BLaER1 treated with 17β-estradiol and CSF1 and Interleukin-3, amounts not matched to agents 10 nM and 100 nM (cell line): ENCODE data around the gene NT5DC3.

Experiments used
- H3K27ac ChIP-seq, 11 experiments: shearing (Covaris generic); formaldehyde crosslinking; 2 replicates each; pipeline ENCODE4 v1.8.1; 2022
- H3K27me3 ChIP-seq, 11 experiments: shearing (Covaris generic); formaldehyde crosslinking; 2 replicates each; pipeline ENCODE4 v1.8.1; 2022
- H3K36me3 ChIP-seq, 11 experiments: shearing (Covaris generic); formaldehyde crosslinking; 2 replicates each; pipeline ENCODE4 v1.8.1; 2022
- H3K4me1 ChIP-seq, 10 experiments: shearing (Covaris generic); formaldehyde crosslinking; 2 replicates each; pipeline ENCODE4 v1.8.1; 2022
- H3K4me2 ChIP-seq, 11 experiments: shearing (Covaris generic); formaldehyde crosslinking; 2 replicates each; pipeline ENCODE4 v1.8.1; 2022
- H3K4me3 ChIP-seq, 10 experiments: shearing (Covaris generic); formaldehyde crosslinking; 2 replicates each; pipeline ENCODE4 v1.8.1; 2022
- H3K9ac ChIP-seq, 11 experiments: shearing (Covaris generic); formaldehyde crosslinking; 2 replicates each; pipeline ENCODE4 v1.8.1; 2022
- H3K9me3 ChIP-seq, 11 experiments: shearing (Covaris generic); formaldehyde crosslinking; replicated peaks in 1 of 11; 2 replicates each; pipeline ENCODE4 v1.8.1; 2022
- H4K20me1 ChIP-seq, 11 experiments: shearing (Covaris generic); formaldehyde crosslinking; 2 replicates each; pipeline ENCODE4 v1.8.1; 2022
- Cebpa-rat ChIP-seq, 11 experiments: shearing (Covaris generic); IDR thresholded peaks; 2 replicates each; pipeline ENCODE4 v1.8.1; 2022

Gene NT5DC3

GRCh38 chr12:103783744-103784664 lies 57.0 kb downstream of the NT5DC3 start:
- H3K9me3 ChIP-seq: no peaks in the 10 kb centered on the region
- H3K27me3 ChIP-seq: no peaks in the 10 kb centered on the region
- no peak overlapping the region for H3K4me3 ChIP-seq
- H3K4me2 ChIP-seq: no peak overlapping the region
- no peak for TF ChIP-seq Cebpa-rat (IDR thresholded peaks at IDR 0.05)
- no peak overlapping the region for H3K9ac ChIP-seq
- H3K27ac ChIP-seq: no peak overlapping the region
- H3K36me3 ChIP-seq: peaks cover 8 to 84% (median 67%) of the 10 kb centered on the region in 11 experiments; a peak in 21 of 22 replicates
- no peaks in the 10 kb centered on the region for H4K20me1 ChIP-seq
- H3K4me1 ChIP-seq: no peaks in the 10 kb centered on the region

- H3K9me3 ChIP-seq: no peaks in the 10 kb centered on the region
- no peaks in the 10 kb centered on the region for H4K20me1 ChIP-seq
- peaks cover 12 to 92% (median 79%) of the 10 kb centered on the region in 11 experiments for H3K36me3 ChIP-seq
- no peak for TF ChIP-seq Cebpa-rat (IDR thresholded peaks at IDR 0.05)
- H3K27me3 ChIP-seq: no peaks in the 10 kb centered on the region
- no peak overlapping the region for H3K4me2 ChIP-seq
- H3K4me1 ChIP-seq: no peaks in the 10 kb centered on the region
- no peak overlapping the region for H3K27ac ChIP-seq
- H3K9ac ChIP-seq: no peak overlapping the region
- no peak overlapping the region for H3K4me3 ChIP-seq
Measured at GRCh38 chr12:103782399-103782798, 58.6 kb downstream of the NT5DC3 start.

GRCh38 chr12:103780992-103781391 lies 60.0 kb downstream of the NT5DC3 start:
- Histone ChIP-seq H3K4me3 (no peak overlapping the region), H3K27me3 (no peaks in the 10 kb centered on the region), H3K36me3 (peaks cover 15 to 95% (median 86%) of the 10 kb centered on the region in 11 experiments), H3K4me2 (no peak overlapping the region), H4K20me1 (no peaks in the 10 kb centered on the region), H3K4me1 (no peaks in the 10 kb centered on the region), H3K9ac (no peak overlapping the region), H3K27ac (no peak overlapping the region), H3K9me3 (no peaks in the 10 kb centered on the region)
- TF ChIP-seq Cebpa-rat (IDR thresholded peaks at IDR 0.05): no peak

GRCh38 chr12:103780093-103780440 lies 61.0 kb downstream of the NT5DC3 start:
- TF ChIP-seq Cebpa-rat (IDR thresholded peaks at IDR 0.05): no peak

GRCh38 chr12:103779410-103780092 lies 61.5 kb downstream of the NT5DC3 start:
- H3K4me1 ChIP-seq: no peaks in the 10 kb centered on the region
- H3K27me3 ChIP-seq: no peaks in the 10 kb centered on the region
- no peak for TF ChIP-seq Cebpa-rat (IDR thresholded peaks at IDR 0.05)
- no peak overlapping the region for H3K4me2 ChIP-seq
- H3K4me3 ChIP-seq: no peak overlapping the region
- no peaks in the 10 kb centered on the region for H4K20me1 ChIP-seq
- H3K27ac ChIP-seq: no peak overlapping the region
- no peak overlapping the region for H3K9ac ChIP-seq
- H3K9me3 ChIP-seq: no peaks in the 10 kb centered on the region
- H3K36me3 ChIP-seq: peaks cover 11 to 96% (median 88%) of the 10 kb centered on the region in 11 experiments

More at GRCh38 chr12:103780093-103780440, 61.0 kb downstream of the NT5DC3 start:
- H3K27me3 ChIP-seq: no peaks in the 10 kb centered on the region
- no peaks in the 10 kb centered on the region for H3K4me1 ChIP-seq
- H3K27ac ChIP-seq: no peak overlapping the region
- H3K9me3 ChIP-seq: no peaks in the 10 kb centered on the region
- H3K36me3 ChIP-seq: peaks cover 15 to 96% (median 90%) of the 10 kb centered on the region in 11 experiments
- H3K4me2 ChIP-seq: no peak overlapping the region
- no peak overlapping the region for H3K9ac ChIP-seq
- H4K20me1 ChIP-seq: no peaks in the 10 kb centered on the region
- no peak overlapping the region for H3K4me3 ChIP-seq

- no peaks in the 10 kb centered on the region for H4K20me1 ChIP-seq
- H3K27me3 ChIP-seq: no peaks in the 10 kb centered on the region
- H3K4me1 ChIP-seq: no peaks in the 10 kb centered on the region
- no peaks in the 10 kb centered on the region for H3K9me3 ChIP-seq
- H3K4me3 ChIP-seq: no peak overlapping the region
- TF ChIP-seq Cebpa-rat (IDR thresholded peaks at IDR 0.05): no peak
- no peak overlapping the region for H3K27ac ChIP-seq
- no peak overlapping the region for H3K4me2 ChIP-seq
- H3K36me3 ChIP-seq: peaks cover 9 to 96% (median 80%) of the 10 kb centered on the region in 11 experiments
- H3K9ac ChIP-seq: no peak overlapping the region
Measured at GRCh38 chr12:103778781-103779180, 62.3 kb downstream of the NT5DC3 start.

GRCh38 chr12:103774977-103775560 lies 66.0 kb downstream of the NT5DC3 start:
- peaks cover 7 to 72% (median 52%) of the 10 kb centered on the region in 11 experiments; a peak in 21 of 22 replicates for H3K36me3 ChIP-seq
- H3K27me3 ChIP-seq: no peaks in the 10 kb centered on the region
- H3K9me3 ChIP-seq: no peaks in the 10 kb centered on the region
- no peak overlapping the region for H3K4me3 ChIP-seq
- no peak overlapping the region for H3K4me2 ChIP-seq
- H4K20me1 ChIP-seq: no peaks in the 10 kb centered on the region
- TF ChIP-seq Cebpa-rat (IDR thresholded peaks at IDR 0.05): no peak
- no peak overlapping the region for H3K9ac ChIP-seq
- H3K4me1 ChIP-seq: no peaks in the 10 kb centered on the region
- H3K27ac ChIP-seq: no peak overlapping the region

GRCh38 chr12:103773109-103773910 lies 67.7 kb downstream of the NT5DC3 start:
- Histone ChIP-seq H3K27ac (no peak overlapping the region), H3K4me3 (no peak overlapping the region), H3K27me3 (no peaks in the 10 kb centered on the region), H3K9ac (no peak overlapping the region), H3K4me2 (no peak overlapping the region), H3K4me1 (no peaks in the 10 kb centered on the region), H3K36me3 (peaks cover 7 to 54% (median 37%) of the 10 kb centered on the region in 11 experiments; a peak in 21 of 22 replicates), H4K20me1 (no peaks in the 10 kb centered on the region), H3K9me3 (no peaks in the 10 kb centered on the region)
- TF ChIP-seq Cebpa-rat (IDR thresholded peaks at IDR 0.05): no peak
